Neuron (in vitro differentiated cells): ENCODE data around the gene CCDC182.

Experiments
- H2AFZ ChIP-seq: one replicate; pipeline ENCODE4 v1.6.1; 2013; ENCODE audit warnings: low read depth, mild to moderate bottlenecking, inconsistent platforms, low read length, moderate library complexity
- H3K27me3 ChIP-seq: one replicate; pipeline ENCODE4 v1.6.1; 2013; ENCODE audit warnings: low read length; ENCODE audit not compliant: insufficient read depth
- H3K36me3 ChIP-seq: one replicate; pipeline ENCODE4 v1.6.1; 2013; ENCODE audit warnings: low read length; ENCODE audit not compliant: insufficient read depth
- H3K4me1 ChIP-seq: one replicate; pipeline ENCODE4 v1.6.1; 2013; ENCODE audit warnings: low read length; ENCODE audit not compliant: insufficient read depth
- H3K4me3 ChIP-seq: 2 replicates; pipeline ENCODE4 v1.5.1; 2013; ENCODE audit warnings: mild to moderate bottlenecking, low read length, moderate library complexity
- H3K9me3 ChIP-seq: one replicate; pipeline ENCODE4 v1.6.1; 2013; ENCODE audit warnings: low read length

CCDC182 gene

GRCh38 chr17:57697197-57697596, 47.9 kb downstream of the CCDC182 start:
- Histone ChIP-seq H2AFZ (no peak overlapping the region), H3K9me3 (peaks cover 7% of the 10 kb centered on the region), H3K36me3 (no peaks in the 10 kb centered on the region), H3K27me3 (no peaks in the 10 kb centered on the region), H3K4me1 (peaks cover 17% of the 10 kb centered on the region), H3K4me3 (no peak overlapping the region)

- Histone ChIP-seq H3K9me3 (peaks cover 7% of the 10 kb centered on the region), H3K36me3 (no peaks in the 10 kb centered on the region), H3K4me3 (no peak overlapping the region), H3K4me1 (peaks cover 17% of the 10 kb centered on the region), H2AFZ (no peak overlapping the region), H3K27me3 (no peaks in the 10 kb centered on the region)
These were observed 49.0 kb downstream of the CCDC182 start for GRCh38 chr17:57696050-57696449.
